C4-2B (cell line): ENCODE data around the gene MTX2.

Source experiments
- CTCF ChIP-seq: fragments of 450-650 bp; conservative IDR thresholded peaks from 2 replicates; pipeline ENCODE4 v1.5.1; 2017; ENCODE audit warnings: mild to moderate bottlenecking
- ZFX ChIP-seq: fragments of 450-650 bp; IDR thresholded peaks from 2 replicates; pipeline ENCODE4 v1.6.1; 2017

GRCh38 chr2:176284461-176285049 lies 15.3 kb downstream of the MTX2 start:
- TF ChIP-seq CTCF (no peak), ZFX (no peak)
